Chondrocyte (in vitro differentiated cells): ENCODE results near the gene RPTOR. TPM values are rescaled to one million over a fixed set of nuclear protein-coding genes. Genes with fewer than 3 reads are reported as not detected.
A peak's percentile ranks its signal among the peaks of the same experiment; 100 is the strongest.
"Not testable (repeated sequence)": the region's sequence is repeated elsewhere in the genome, so short reads cannot be mapped to it uniquely, and the experiment has no call there.

ENCODE experiments used
- DNase-seq: peaks from one replicate; pipeline ENCODE4 v3.0.0; 2021; ENCODE audit warnings: mixed read lengths, low spot score
- H3K27ac Mint-ChIP-seq: one replicate; pipeline ENCODE4 v1.8.0; 2021; ENCODE audit warnings: mild to moderate bottlenecking, moderate library complexity, mixed read lengths; ENCODE audit not compliant: unreplicated experiment
- H3K27me3 Mint-ChIP-seq: 2 replicates; pipeline ENCODE4 v1.8.0; 2021; ENCODE audit warnings: low read depth, mixed read lengths
- H3K36me3 Mint-ChIP-seq: 2 replicates; pipeline ENCODE4 v1.8.0; 2021; ENCODE audit warnings: low read depth, mixed read lengths
- H3K4me1 Mint-ChIP-seq: 2 replicates; pipeline ENCODE4 v1.8.0; 2021; ENCODE audit warnings: low read depth, mild to moderate bottlenecking, mixed read lengths
- H3K4me3 Mint-ChIP-seq: one replicate; pipeline ENCODE4 v1.8.0; 2021; ENCODE audit warnings: mild to moderate bottlenecking, moderate library complexity, mixed read lengths; ENCODE audit not compliant: unreplicated experiment
- H3K9me3 Mint-ChIP-seq: 2 replicates; pipeline ENCODE4 v1.8.0; 2021; ENCODE audit warnings: low read depth, mixed read lengths
- total RNA-seq: library from RNA; stranded (reverse); gene quantifications from 3 replicates; pipeline ENCODE4 v1.2.1, GENCODE V29; 2021
- TF ChIP-seq, protein P1 (sequence below): fragments of 200-600 bp; sonication (generic); IDR thresholded peaks from 2 replicates; pipeline ENCODE4 v1.5.0; 2021; ENCODE audit warnings: antibody characterized with exemption, mild to moderate bottlenecking, moderate library complexity

RPTOR gene
- total RNA-seq, 1 donor from 2014 or later = 30.9 TPM

DNA sequence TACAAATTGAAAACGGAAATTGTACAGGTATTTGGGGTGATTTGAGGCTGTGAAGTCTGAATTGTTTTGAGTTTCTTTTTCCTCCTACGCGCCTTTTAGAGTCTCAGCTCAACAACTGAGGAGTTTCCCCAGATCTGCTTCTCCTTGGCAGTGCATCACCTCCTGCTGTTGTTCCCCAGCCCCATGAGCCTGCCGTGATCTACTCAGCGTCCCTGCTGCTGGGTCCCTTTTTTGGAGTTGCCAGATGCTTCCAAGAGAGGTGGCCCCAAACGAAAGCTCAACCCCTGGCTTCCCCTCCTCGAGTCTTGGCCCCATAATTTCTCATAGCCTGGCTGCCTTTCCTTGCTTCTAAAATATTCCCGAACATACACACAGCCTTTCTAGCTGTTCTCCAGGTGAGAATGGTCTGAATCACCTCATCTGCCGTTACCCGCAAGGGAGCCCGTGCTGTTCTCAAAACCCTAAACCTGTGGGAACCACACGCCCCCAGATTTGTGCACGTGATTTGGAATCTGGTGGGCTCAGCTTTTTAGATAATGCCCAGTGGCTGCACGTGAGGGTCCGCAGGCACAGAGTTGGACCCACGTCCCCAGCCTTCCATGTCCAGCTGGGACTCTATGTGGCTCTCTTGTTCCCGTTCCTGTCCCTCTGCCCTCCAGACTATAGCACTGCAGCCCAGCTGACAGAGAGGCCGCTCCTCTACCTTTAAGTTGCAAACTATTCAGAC lies 267.9 kb downstream of the RPTOR start:
- Mint-ChIP-seq H3K27me3 (no peaks in the 10 kb centered on the region), H3K9me3 (peaks cover 2% of the 10 kb centered on the region), H3K27ac (no peak overlapping the region), H3K4me1 (no peaks in the 10 kb centered on the region), H3K4me3 (no peak overlapping the region), H3K36me3 (peaks cover 2% of the 10 kb centered on the region)
- TF ChIP-seq, protein P1, sequence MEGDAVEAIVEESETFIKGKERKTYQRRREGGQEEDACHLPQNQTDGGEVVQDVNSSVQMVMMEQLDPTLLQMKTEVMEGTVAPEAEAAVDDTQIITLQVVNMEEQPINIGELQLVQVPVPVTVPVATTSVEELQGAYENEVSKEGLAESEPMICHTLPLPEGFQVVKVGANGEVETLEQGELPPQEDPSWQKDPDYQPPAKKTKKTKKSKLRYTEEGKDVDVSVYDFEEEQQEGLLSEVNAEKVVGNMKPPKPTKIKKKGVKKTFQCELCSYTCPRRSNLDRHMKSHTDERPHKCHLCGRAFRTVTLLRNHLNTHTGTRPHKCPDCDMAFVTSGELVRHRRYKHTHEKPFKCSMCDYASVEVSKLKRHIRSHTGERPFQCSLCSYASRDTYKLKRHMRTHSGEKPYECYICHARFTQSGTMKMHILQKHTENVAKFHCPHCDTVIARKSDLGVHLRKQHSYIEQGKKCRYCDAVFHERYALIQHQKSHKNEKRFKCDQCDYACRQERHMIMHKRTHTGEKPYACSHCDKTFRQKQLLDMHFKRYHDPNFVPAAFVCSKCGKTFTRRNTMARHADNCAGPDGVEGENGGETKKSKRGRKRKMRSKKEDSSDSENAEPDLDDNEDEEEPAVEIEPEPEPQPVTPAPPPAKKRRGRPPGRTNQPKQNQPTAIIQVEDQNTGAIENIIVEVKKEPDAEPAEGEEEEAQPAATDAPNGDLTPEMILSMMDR = no peak
- DNase-seq = no peak

DNA sequence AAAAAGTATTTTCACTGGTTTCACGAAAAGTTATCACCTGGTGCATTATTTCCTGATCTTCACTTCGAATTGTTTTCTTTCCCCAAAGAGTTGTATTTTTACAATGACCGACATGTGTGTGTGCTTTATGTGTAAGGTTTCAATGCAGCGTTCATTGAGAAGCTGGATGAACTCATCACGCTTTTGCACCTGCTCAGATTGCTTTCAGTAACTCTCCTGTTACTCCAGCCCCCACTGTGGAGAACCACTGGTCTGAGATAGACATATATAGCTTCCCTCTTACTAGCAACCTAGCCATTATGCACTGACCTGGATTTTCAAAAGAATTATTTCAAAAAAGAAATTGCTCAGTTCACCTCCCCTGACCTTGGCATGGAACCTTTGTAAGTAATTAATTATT lies 268.7 kb downstream of the RPTOR start:
- Mint-ChIP-seq H3K27me3 (no peaks in the 10 kb centered on the region), H3K36me3 (no peaks in the 10 kb centered on the region), H3K9me3 (no peaks in the 10 kb centered on the region), H3K27ac (no peak overlapping the region), H3K4me3 (no peak overlapping the region), H3K4me1 (no peaks in the 10 kb centered on the region)
- no peak for DNase-seq
- TF ChIP-seq, protein P1 = no peak

DNA sequence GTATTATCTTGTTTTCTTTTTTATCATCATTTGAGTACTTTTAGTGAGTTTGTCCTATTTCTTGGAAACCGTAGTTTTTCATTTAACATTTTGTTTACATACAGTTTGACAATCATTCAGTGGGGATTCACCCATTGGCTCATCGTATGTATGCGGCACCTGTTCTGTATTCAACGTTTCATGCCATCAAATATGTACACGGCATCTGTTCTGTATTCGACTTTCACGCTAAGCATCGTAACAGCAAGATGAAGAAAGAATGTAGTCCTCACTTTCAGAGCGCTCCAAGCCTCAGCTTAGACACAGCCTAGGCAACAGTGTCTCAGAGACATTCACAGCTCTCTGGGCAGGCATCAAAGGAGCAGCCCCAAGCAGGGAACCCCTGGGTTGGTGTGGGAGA lies 269.9 kb downstream of the RPTOR start:
- no peaks in the 10 kb centered on the region for H3K9me3 Mint-ChIP-seq

DNA sequence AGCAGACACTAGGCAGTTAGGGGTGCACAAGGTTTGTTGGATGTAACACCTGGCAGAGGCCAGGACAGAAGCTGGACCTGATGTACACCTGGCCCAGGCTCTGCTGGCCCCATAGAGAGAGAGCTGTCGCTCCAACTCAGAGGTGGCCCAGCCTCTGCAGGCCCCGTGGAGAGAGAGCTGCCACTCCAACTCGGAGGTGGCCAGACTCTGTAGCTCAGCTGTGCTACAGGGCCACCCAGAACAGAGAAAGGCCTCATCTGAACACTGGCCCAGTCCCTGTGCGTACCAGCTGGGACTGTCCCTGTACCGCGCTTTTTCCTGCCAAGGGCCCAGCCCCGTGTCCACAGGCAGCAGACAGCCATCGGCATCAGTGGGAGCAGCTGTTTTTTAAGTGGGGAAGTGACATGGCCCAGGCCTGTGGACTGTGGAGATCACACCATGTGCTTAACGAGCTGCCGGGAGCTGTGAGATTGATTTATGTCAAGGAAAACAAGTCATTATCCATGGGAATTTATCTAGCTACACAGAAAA lies 270.6 kb downstream of the RPTOR start:
- H3K27me3 Mint-ChIP-seq = no peaks in the 10 kb centered on the region
- no peaks in the 10 kb centered on the region for H3K9me3 Mint-ChIP-seq
- TF ChIP-seq, protein P1 = no peak
- no peak overlapping the region for H3K27ac Mint-ChIP-seq
- H3K36me3 Mint-ChIP-seq = no peaks in the 10 kb centered on the region
- no peak overlapping the region for H3K4me3 Mint-ChIP-seq
- peak; percentile 48 for DNase-seq
- H3K4me1 Mint-ChIP-seq = peaks cover 9% of the 10 kb centered on the region

More for the DNA sequence above, 269.9 kb downstream of the RPTOR start:
- Mint-ChIP-seq H3K4me3 (no peak overlapping the region), H3K27ac (no peak overlapping the region), H3K27me3 (no peaks in the 10 kb centered on the region), H3K4me1 (peaks cover 3% of the 10 kb centered on the region), H3K36me3 (no peaks in the 10 kb centered on the region)
- TF ChIP-seq, protein P1 = no peak
- peak; percentile 33 for DNase-seq

DNA sequence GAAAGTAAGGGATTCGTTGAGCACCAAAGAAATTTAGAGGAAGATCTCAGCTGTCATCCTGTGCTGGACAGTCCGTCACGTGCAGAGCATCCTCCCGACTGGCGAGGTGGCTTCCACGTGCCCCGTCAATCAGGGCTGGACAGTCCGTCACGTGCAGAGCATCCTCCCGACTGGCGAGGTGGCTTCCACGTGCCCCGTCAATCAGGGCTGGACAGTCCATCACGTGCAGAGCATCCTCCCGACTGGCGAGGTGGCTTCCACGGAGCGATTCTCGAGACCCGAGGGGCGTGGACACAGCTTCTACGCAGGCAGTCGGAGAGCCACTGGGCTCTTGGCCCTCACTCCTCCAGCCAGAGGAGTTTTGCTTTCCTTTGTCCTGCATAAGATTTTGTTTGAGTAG lies 271.1 kb downstream of the RPTOR start:
- H3K36me3 Mint-ChIP-seq, H3K4me3 Mint-ChIP-seq, H3K4me1 Mint-ChIP-seq, H3K27ac Mint-ChIP-seq, H3K9me3 Mint-ChIP-seq, H3K27me3 Mint-ChIP-seq: not testable (repeated sequence)
- peak; percentile 58 for DNase-seq
